ENCODE data around the gene AQP11. TPM values are rescaled to one million over a fixed set of nuclear protein-coding genes. Genes with fewer than 3 reads are reported as not detected.

Gene AQP11, protein sequence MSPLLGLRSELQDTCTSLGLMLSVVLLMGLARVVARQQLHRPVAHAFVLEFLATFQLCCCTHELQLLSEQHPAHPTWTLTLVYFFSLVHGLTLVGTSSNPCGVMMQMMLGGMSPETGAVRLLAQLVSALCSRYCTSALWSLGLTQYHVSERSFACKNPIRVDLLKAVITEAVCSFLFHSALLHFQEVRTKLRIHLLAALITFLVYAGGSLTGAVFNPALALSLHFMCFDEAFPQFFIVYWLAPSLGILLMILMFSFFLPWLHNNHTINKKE
- 1.5 to 2.1 TPM (median 1.6 TPM) in 3 replicates for total RNA-seq
- long read RNA-seq, transcript AQP11-201 (3 exons, 2,152 nt): major isoform, 6 of 7 reads
- long read RNA-seq, partial matches to known transcripts: 0 of 7 reads
- long read RNA-seq, other reads (novel, unspliced or antisense): 1 of 7 reads

GRCh38 chr11:77589521-77590193 lies at the start of gene AQP11:
Gene AQP11 (plus strand): TSS chr11:77589953. CDS start chr11:77589993, 40 bp downstream.
- Mint-ChIP-seq H3K36me3 (ENCODE audit: low read depth) (no peaks in the 10 kb centered on the region), H3K27ac (ENCODE audit: unreplicated experiment) (peak within 1 kb of the TSS; percentile 91), H3K9me3 (ENCODE audit: low read depth) (no peaks in the 10 kb centered on the region), H3K27me3 (ENCODE audit: low read depth) (no peaks in the 10 kb centered on the region), H3K4me3 (ENCODE audit: unreplicated experiment) (peak within 1 kb of the TSS; percentile 90), H3K4me1 (ENCODE audit: low read depth) (peaks cover 16% of the 10 kb centered on the region)
- peak; percentile 94 for DNase-seq (ENCODE audit: low spot score)
- TF ChIP-seq, protein P1, sequence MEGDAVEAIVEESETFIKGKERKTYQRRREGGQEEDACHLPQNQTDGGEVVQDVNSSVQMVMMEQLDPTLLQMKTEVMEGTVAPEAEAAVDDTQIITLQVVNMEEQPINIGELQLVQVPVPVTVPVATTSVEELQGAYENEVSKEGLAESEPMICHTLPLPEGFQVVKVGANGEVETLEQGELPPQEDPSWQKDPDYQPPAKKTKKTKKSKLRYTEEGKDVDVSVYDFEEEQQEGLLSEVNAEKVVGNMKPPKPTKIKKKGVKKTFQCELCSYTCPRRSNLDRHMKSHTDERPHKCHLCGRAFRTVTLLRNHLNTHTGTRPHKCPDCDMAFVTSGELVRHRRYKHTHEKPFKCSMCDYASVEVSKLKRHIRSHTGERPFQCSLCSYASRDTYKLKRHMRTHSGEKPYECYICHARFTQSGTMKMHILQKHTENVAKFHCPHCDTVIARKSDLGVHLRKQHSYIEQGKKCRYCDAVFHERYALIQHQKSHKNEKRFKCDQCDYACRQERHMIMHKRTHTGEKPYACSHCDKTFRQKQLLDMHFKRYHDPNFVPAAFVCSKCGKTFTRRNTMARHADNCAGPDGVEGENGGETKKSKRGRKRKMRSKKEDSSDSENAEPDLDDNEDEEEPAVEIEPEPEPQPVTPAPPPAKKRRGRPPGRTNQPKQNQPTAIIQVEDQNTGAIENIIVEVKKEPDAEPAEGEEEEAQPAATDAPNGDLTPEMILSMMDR (IDR thresholded peaks at IDR 0.05): peak; percentile 31

DNA sequence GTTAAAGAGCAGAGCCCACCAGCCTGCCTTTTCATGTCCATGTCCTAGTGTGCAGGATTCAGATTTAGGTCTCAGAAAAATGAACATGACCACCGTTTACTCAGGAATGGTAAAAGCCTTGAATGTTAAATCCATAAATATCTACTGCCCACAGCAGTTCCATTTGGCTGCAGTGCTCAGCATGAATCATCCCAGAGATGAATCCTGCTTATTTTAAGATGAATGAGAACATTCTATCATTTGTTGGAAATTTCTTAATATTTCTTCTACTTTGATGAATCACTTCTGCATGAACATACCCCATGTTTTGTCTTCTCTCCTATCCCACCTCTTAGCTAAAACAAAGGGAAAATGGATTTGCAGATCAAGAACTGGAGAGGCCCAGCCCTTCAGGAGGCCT lies 47.5 kb upstream of the AQP11 start:
- TF ChIP-seq, protein P1 (IDR thresholded peaks at IDR 0.05): no peak
- peaks cover 4% of the 10 kb centered on the region for H3K9me3 Mint-ChIP-seq (ENCODE audit: low read depth)
- no peaks in the 10 kb centered on the region for H3K27me3 Mint-ChIP-seq (ENCODE audit: low read depth)
- H3K27ac Mint-ChIP-seq (ENCODE audit: unreplicated experiment): peak overlapping the region; percentile 47
- peaks cover 3% of the 10 kb centered on the region for H3K4me1 Mint-ChIP-seq (ENCODE audit: low read depth)
- H3K36me3 Mint-ChIP-seq (ENCODE audit: low read depth): peaks cover 2% of the 10 kb centered on the region
- no peak for DNase-seq (ENCODE audit: low spot score)
- H3K4me3 Mint-ChIP-seq (ENCODE audit: unreplicated experiment): no peak overlapping the region

- Mint-ChIP-seq H3K27ac (ENCODE audit: unreplicated experiment) (no peak overlapping the region), H3K9me3 (ENCODE audit: low read depth) (no peaks in the 10 kb centered on the region), H3K36me3 (ENCODE audit: low read depth) (no peaks in the 10 kb centered on the region), H3K4me3 (ENCODE audit: unreplicated experiment) (no peak overlapping the region), H3K27me3 (ENCODE audit: low read depth) (no peaks in the 10 kb centered on the region), H3K4me1 (ENCODE audit: low read depth) (peaks cover 11% of the 10 kb centered on the region)
- no peak for DNase-seq (ENCODE audit: low spot score)
- TF ChIP-seq, protein P1 (IDR thresholded peaks at IDR 0.05): no peak
These were observed 42.5 kb upstream of the AQP11 start for GRCh38 chr11:77547047-77547836.

- Mint-ChIP-seq H3K27me3 (ENCODE audit: low read depth) (no peaks in the 10 kb centered on the region), H3K36me3 (ENCODE audit: low read depth) (no peaks in the 10 kb centered on the region), H3K4me3 (ENCODE audit: unreplicated experiment) (no peak overlapping the region), H3K4me1 (ENCODE audit: low read depth) (peaks cover 8% of the 10 kb centered on the region), H3K27ac (ENCODE audit: unreplicated experiment) (peak overlapping the region; percentile 32), H3K9me3 (ENCODE audit: low read depth) (no peaks in the 10 kb centered on the region)
- TF ChIP-seq, protein P1 (IDR thresholded peaks at IDR 0.05): peak; percentile 87
- DNase-seq (ENCODE audit: low spot score): no peak
These were observed 41.7 kb upstream of the AQP11 start for GRCh38 chr11:77547863-77548551.

Data from chondrocyte (in vitro differentiated cells).